Activated T-cell treated with anti-CD3 and anti-CD28 coated beads for 1 hour (primary cell): Measurements from ENCODE around the gene ZGRF1.
"Not testable (repeated sequence)": the region's sequence is repeated elsewhere in the genome, so short reads cannot be mapped to it uniquely, and the experiment has no call there.

Experiments
- DNase-seq: peaks from one replicate; pipeline ENCODE4 v3.0.0-alpha.2; 2020; ENCODE audit warnings: low read depth

Gene ZGRF1

GRCh38 chr4:112516471-112517066, 120.1 kb downstream of the ZGRF1 start:
- DNase-seq = no peak

GRCh38 chr4:112516066-112516470, 120.6 kb downstream of the ZGRF1 start, which contains the start of gene NEUROG2:
Gene NEUROG2, minus strand, starts transcription at chr4:112516180. Its CDS starts 705 bp downstream, at chr4:112515475.
- DNase-seq = no peak

- DNase-seq = no peak
Observed at GRCh38 chr4:112515198-112516065, 121.3 kb downstream of the ZGRF1 start.

GRCh38 chr4:112514647-112515197, 122.0 kb downstream of the ZGRF1 start:
- no peak for DNase-seq

GRCh38 chr4:112513971-112514646, 122.6 kb downstream of the ZGRF1 start:
- no peak for DNase-seq

GRCh38 chr4:112511803-112512118, 124.9 kb downstream of the ZGRF1 start:
- DNase-seq = no peak

- no peak for DNase-seq
Observed at GRCh38 chr4:112511093-112511802, 125.5 kb downstream of the ZGRF1 start.

- no peak for DNase-seq
Observed at GRCh38 chr4:112510291-112511092, 126.2 kb downstream of the ZGRF1 start.

GRCh38 chr4:112509243-112510141, 127.2 kb downstream of the ZGRF1 start:
- no peak for DNase-seq

GRCh38 chr4:112508356-112508755, 128.4 kb downstream of the ZGRF1 start:
- no peak for DNase-seq

GRCh38 chr4:112504807-112505206, 131.9 kb downstream of the ZGRF1 start:
- DNase-seq = no peak

GRCh38 chr4:112502871-112503270, 133.8 kb downstream of the ZGRF1 start:
- DNase-seq = no peak

- DNase-seq = no peak
Observed at GRCh38 chr4:112492321-112492720, 144.4 kb downstream of the ZGRF1 start.

GRCh38 chr4:112490808-112491207, 145.9 kb downstream of the ZGRF1 start:
- not testable (repeated sequence) for DNase-seq
